HuH-7 (cell line): ENCODE measurements around the gene DENND4A.
"Not testable (repeated sequence)": the region's sequence is repeated elsewhere in the genome, so short reads cannot be mapped to it uniquely, and the experiment has no call there.

ENCODE experiments used
- DNase-seq: peaks from one replicate; pipeline ENCODE4 v3.0.0; 2011; ENCODE audit warnings: low spot score

DENND4A gene

GRCh38 chr15:65757256-65757655, 34.8 kb downstream of the DENND4A start:
- no peak for DNase-seq

GRCh38 chr15:65752151-65752700, 39.9 kb downstream of the DENND4A start:
- DNase-seq: no peak

DNA sequence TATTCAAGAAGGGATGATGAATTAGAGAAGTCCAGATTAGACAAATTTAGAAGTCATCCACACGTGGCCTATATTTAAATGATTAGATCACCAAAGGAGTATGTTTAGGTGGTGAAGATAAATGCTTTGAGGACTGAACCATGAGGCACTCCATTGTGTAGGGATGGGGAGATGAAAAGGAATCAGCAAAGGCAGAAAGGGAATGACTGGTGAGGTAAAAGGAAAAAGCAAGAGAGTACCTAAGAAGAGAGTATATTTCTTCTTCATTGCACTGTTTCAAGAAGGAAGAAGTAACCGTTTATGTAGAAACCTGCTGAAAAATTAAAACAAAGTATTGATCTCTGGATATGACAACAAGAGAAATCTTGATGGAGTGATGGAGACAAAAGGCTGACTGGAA, 40.7 kb downstream of the DENND4A start:
- no peak for DNase-seq

- no peak for DNase-seq
Observed at GRCh38 chr15:65747265-65747664, 44.8 kb downstream of the DENND4A start.

GRCh38 chr15:65743637-65744252, 48.3 kb downstream of the DENND4A start:
- no peak for DNase-seq

DNA sequence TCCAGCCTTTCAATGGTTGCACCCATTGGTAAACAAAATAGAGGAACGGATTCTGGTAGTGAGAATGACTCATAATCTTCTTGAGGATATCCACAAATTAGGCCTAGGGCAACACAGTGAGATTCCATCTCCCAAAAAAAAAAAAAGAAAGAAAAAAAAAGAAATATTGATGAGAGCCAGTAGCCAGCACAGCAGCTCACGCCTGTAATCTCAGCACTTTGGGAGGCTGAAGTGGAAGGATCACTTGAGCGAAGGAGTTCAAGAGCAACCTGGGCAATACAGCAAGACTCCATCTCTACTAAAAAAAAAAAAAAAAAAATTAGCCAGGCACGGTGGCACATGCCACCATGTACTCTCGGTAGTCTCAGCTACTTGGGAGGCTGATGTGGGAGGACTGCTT, 51.9 kb downstream of the DENND4A start:
- DNase-seq: no peak

GRCh38 chr15:65738649-65739048, 53.4 kb downstream of the DENND4A start:
- DNase-seq: no peak

- DNase-seq: not testable (repeated sequence)
Observed at GRCh38 chr15:65733599-65733998, 58.5 kb downstream of the DENND4A start.

- no peak for DNase-seq
Observed at GRCh38 chr15:65732698-65733097, 59.4 kb downstream of the DENND4A start.

DNA sequence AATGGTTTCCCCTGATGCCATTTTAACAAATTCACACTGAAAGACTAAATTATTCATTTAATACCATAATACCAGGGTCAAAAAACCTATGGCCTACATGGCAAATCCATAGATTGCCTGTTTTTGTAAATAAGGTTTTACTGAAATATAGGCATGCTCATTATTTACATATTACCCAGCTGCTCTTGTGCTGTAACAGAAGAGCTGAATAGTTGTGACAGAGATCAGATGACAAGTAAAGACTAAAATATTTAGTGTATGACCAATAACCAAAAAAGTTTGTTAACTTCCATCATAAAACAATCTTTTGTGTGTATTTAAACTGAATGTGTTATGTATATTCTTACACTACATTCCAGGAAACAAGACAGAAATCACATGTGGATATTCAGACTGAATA, 60.2 kb downstream of the DENND4A start:
- DNase-seq: no peak

DNA sequence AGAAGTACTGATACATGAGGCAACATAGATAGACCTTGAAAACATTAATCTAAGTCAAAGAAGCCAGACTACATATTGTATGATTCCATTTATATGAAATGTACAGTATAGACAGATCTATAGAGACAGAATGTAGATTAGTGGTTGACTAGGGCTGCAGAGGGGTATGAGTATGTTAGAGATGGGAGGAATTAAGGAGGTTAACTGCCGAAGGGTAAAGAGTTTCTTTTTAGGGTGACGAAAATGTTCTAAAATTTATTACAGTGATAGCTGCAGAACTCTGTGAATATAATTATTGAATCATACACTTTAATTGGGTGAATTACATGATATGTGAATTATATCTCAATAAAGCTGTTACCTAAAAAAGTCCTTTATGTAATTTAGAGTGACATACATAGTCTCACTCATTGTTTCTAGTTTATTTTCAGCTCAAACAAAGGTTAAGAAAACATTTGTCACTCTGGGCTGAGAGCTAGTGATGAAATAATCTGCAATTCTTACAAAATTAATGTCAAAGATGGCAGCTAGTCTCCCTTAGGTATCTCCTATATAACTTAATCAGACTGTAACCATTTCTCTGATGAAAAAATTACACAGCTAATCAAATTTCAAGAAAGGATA, 61.4 kb downstream of the DENND4A start:
- no peak for DNase-seq

- no peak for DNase-seq
Observed at GRCh38 chr15:65724464-65725215, 67.5 kb downstream of the DENND4A start.

DNA sequence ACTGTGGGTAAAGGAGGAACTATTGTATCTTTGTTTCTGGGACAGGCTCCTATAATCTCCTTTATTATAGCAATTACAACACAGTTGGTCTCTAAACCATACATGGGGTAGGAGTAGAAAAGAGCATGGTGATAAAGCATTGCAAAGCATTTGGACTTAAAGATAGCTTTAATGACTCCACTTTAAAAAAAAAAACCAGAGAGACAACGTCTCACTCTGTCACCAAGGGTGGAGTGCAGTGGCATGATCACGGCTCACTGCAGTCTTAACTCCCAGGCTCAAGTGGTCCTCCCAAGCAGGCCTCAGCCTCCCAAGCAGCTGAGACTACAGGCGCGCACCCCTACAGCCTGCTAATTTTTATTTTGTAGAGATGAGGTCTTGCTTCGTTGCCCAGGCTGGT, 68.2 kb downstream of the DENND4A start:
- no peak for DNase-seq

- DNase-seq: no peak
Observed at GRCh38 chr15:65722191-65722590, 69.9 kb downstream of the DENND4A start.

DNA sequence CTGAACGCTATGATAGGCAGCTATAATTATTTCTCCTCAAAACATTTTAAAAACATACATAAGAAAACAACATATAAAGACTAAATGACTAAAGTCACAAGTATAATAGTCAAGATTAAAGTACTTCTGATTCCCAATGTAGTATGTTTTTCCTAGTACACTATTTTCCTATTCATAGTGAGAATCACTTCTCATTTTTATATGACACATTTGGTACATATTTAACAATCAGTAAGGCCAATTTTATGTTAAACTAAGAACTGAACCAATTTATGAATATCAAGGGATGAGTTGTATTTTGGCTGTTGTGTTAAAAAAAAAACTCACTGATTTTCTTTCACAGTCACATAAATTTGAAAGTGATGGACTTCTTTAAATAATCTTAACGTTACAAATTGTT, 79.7 kb downstream of the DENND4A start:
- DNase-seq: no peak

GRCh38 chr15:65695081-65695480, 97.0 kb downstream of the DENND4A start:
- DNase-seq: no peak

GRCh38 chr15:65690778-65691177, 101.3 kb downstream of the DENND4A start:
- no peak for DNase-seq

DNA sequence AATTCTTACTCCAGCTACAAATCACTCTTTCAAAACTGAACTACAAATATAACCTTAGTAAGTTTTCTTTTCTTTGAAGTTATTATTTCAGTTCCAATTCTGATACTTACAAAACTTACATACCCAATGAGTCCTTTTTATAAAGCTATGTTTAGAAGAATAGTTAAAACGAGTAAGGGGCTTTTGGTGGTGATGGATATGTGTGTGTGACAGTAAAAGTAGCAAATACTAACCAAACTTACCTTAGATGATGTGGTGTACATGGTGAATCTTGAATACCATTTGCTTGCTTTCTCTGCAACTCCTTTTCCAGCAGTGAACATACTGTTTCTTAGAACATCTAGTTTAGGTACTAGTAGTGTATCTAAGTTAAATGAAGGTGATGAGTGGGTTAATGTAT, 101.9 kb downstream of the DENND4A start:
- no peak for DNase-seq

- no peak for DNase-seq
Observed at GRCh38 chr15:65688462-65688861, 103.6 kb downstream of the DENND4A start.

GRCh38 chr15:65682404-65682911, 109.6 kb downstream of the DENND4A start:
- no peak for DNase-seq

GRCh38 chr15:65680544-65680943, 111.5 kb downstream of the DENND4A start:
- DNase-seq: no peak

- no peak for DNase-seq
Observed at GRCh38 chr15:65676123-65676522, 116.0 kb downstream of the DENND4A start.

- no peak for DNase-seq
Observed at GRCh38 chr15:65675551-65675950, 116.5 kb downstream of the DENND4A start.
